Stimulated activated CD4-positive, alpha-beta T cell treated with anti-CD3 and anti-CD28 coated beads, Interleukin-2, amount 100 ng/mL, for 48 hours (primary cell): ENCODE measurements around the gene BTNL2.

ENCODE experiments used
- DNase-seq, 2 donors: peaks; one replicate each; pipeline ENCODE4 v3.0.0-alpha.2; 2020

Gene BTNL2

DNA sequence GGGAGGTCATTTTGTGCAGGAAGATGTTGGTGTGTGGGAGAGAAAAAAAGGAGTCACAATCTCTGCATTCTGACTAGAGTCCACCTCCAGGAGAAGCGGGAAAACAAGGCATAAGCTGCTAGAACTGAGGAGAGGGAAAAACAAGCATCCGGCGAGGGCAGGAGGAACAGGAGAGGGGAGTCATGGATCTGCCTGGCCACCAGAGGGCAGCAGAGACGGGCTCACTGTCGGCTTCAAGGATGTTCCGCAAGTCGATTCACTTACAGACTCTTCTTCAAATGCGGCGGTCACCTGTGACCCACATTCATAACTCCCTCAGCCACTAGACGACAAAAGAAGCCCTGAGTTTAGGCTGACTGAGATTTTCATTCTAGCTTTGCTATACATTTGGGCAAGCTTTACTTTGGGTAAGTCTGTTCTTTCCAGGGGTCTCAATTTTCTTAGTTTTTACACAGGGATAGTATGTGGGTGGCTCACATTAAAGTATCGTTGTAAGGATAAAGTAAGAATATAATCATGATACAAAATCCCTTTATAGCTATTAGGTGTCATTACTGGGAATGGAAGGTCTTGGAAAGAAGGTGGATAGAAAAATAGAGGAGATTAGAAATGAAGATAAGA is 6.6 kb upstream of the BTNL2 start:
- DNase-seq, result peak; percentile 84

- no peak for DNase-seq
These were observed 4.8 kb upstream of the BTNL2 start for GRCh38 chr6:32411566-32412327.

- DNase-seq, result no peak
These were observed 3.9 kb upstream of the BTNL2 start for GRCh38 chr6:32410906-32411305.

DNA sequence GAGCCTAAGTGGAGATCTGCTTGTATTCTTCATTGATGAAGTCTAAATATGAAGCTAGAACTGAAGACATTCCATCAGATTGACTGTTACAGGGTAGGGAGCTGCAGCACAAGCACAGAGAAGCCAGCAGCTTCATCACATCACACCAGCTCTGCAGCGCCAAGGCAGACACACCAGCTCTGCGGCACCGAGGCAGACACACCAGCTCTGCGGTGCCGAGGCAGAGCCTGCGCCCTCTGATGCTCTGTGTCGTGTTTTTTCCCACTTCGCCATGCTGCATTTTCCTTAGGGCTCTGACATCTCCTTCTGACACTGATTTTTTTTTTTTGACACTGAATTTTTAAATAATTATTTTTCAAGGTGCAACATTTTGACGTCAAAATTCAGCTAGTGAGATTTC is 784 bp downstream of the BTNL2 start:
- no peak for DNase-seq

DNA sequence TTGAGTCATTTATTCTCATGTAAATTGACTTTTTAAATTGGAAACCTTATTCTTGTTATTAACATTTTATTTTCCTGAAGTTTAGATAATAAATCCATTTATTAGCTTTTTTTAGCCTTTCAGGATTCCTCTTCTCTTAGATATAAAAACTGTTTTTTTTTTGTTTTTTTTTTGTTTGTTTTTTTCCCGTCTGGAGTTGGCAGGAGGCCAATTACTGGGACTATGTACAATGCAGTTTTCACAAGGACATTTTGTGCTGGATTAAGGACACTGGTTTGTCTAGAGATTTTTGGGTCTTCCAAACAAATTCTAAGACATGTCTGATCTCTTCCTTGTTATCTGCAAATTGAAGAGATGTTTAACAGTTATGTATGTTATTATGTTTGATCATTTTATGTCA is 1.3 kb downstream of the BTNL2 start:
- DNase-seq, result no peak

GRCh38 chr6:32402812-32403211 is 4.2 kb downstream of the BTNL2 start:
- no peak for DNase-seq

- DNase-seq, result no peak
These were observed 5.6 kb downstream of the BTNL2 start for GRCh38 chr6:32401284-32401963.

DNA sequence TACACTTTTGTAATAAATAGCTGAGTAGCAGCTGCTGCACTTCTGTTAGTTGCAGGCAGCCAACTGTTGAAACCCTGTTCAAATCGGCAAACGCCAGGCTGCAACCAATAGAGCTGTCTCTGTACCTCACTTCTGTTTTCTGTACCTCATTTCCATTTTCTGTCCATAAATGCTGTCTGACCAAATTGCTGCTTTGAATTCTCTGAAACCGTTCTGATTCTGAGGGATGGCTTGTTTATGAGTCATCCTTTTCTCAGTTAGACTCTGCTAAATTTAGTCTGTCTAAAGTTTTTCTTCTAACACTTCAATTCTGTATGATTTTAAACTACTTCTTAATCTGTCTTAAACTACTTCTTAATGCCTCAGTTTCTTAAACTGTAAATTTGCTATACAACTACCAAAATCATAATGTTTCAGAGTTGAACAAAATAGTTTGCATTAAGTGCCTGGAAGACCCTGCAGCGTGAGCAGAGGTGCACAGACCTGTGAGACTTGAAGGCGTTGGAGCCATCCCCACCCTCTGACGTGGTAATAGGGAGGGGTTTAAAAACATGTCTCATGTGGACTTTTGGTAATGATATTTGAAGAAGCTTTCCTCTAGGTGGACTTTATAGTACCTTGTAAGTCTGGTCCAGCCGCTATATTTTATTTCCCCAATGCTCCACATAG is 9.6 kb downstream of the BTNL2 start:
- DNase-seq, result no peak

DNA sequence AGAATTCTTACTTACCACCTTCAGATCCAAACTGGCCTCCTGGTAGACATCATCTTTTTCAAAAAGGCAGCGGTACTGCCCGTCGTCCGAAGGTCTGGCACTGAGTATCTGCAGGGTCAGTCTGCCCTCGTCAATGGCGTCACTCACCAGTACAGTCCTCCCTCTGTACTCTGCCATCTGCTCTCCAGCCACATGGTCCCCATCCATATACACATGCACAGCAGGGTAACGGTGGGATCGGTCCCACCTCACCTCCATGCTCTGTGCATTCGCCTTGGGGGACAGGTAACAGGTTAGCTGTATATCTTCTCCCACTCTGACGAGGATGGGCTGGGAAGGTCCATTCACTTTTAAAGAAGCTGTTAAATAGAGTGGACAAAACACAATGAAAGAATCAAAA is 11.0 kb downstream of the BTNL2 start:
- DNase-seq, result no peak

DNA sequence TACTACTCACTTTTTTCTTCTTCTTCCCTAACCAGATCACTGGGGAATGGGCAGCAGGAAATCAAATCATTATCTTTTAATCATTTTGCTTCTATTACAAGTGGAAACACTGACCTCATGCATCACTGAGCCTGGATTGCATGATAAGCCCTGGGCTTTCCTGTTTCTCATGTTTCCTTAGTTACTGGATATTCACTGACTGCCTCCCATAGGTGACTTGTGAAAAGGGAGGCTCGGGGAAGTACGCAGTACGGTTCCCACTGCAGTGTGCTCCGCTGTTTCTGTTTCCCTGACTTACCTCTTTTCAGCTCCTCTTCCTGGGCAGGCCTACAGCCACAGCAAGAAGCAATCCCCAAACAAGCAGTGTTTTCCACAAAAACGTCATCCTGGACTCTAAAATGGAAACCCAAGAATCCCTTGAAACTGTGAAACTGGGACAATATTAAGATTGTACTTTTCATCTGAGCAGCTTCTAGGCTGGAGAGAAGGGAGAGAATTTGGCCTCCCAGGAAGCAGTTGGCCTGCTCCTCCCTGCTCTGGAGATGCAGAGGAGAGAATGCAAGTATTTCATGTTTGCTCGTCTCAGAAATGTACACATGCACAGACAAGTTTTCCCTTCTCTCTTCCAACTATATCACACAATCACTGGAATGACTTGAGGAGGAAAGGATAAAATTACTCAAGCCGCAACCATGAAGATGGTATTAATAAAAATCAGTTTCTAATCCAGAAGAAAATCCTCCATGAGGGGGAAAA is 13.1 kb downstream of the BTNL2 start:
- no peak for DNase-seq

DNA sequence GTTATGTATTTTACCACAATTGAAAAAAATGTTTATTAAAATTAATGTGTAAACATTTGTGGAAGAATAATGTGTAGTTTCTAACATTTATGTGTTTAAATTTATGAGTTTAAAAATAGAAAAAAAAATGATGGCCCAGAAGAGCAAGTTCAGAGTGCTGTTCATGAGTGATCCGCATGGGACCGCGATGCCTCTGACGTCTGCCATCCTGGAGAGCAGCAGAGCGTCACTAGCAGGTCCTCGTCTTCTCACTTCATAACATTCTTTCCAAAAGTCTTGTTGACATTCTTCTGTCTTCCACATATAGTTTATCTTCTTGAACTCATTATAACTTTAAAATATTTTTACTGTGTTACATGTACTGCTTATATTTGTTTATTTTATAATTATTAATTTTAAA is 15.5 kb downstream of the BTNL2 start:
- DNase-seq, result no peak

DNA sequence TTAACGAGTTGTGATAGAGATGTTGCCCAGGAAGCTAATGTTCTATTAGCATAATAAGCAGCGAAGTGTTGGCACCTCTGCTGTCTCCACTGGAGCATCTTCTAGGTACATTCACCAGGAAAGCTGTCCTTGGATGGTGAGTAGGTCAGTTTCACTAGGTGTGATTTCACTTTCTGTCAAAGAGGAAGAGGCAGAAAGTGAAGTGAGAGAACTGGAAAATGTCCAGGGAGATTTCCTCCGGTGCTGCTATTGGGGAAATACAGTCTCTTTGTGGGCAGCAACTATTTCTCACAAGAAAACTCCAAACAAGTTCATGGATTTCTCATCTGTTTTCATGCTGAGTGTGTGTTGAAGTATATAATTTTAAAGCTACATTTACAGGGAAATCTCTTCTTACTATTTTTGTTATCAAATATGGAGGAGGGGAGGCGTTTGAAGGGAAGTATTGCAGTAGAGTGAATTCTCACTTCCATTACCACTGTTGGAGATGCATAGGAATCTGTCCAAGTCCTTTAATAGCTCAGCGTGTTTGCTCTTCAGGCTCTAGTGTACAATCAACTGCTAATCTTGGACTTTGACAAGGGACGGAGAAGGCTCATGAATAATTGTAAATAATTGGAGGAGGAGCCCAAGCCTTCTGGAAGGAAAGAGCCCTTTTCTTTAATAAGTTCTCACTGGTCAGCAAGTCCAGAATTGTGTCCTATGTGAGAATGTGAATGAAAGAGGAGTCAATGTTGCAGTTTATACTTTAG is 19.2 kb downstream of the BTNL2 start:
- DNase-seq, result no peak

- no peak for DNase-seq
These were observed 20.9 kb downstream of the BTNL2 start for GRCh38 chr6:32386040-32386439.

- DNase-seq, result no peak
These were observed 24.1 kb downstream of the BTNL2 start for GRCh38 chr6:32382757-32383420.

DNA sequence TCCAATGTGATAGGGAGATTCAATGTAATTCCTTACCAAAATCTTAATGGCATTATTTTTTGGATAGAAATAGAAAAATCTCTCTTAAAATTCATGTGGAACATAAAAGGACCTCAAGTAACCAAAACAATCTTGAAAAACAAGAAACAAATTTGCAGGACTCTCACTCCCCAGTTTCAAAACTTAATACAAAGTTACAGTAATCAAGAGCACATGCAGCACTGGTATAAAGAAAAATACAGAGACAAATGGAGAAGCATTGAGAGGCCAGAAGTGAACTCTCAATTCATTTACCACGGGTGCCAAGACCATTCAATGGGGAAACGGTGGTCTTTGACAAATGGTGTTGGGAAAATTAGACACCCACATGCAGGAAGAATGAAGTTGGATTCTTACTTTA is 27.4 kb downstream of the BTNL2 start:
- no peak for DNase-seq

DNA sequence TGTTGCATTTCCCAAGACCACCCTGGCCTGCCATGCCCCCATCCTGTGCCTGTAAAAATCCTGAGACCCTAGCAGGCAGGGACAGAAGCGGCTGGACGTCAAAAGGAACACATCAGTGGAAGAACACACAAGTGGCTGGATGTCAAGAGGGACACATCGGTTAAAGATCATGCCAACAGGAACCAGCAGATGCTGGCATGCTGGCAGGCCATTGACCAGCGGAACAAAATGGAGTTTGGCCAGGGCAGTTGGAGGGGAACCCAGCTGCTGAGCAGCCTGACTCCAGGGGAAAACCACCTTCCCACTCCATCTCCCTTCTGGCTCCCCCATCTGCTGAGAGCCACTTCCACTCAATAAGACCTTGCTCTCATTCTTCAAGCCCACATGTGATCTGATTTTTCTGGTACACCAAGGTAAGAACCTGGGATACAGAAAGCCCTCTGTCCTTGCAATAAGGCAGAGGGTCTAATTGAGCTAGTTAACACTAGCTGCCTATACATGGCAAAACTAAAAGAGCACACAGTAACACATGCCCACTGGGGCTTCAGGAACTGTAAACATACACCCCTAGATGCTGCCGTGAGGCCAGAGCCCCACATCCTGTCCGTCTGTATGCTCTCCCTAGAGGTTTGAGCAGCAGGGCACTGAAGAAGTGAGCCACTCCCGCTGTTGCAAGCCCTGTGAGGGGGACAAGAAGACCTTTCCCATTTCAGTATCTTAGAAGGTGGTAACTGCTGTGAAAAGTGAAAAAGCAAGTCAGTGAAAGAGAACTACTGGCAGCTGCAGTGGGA is 31.0 kb downstream of the BTNL2 start:
- no peak for DNase-seq

DNA sequence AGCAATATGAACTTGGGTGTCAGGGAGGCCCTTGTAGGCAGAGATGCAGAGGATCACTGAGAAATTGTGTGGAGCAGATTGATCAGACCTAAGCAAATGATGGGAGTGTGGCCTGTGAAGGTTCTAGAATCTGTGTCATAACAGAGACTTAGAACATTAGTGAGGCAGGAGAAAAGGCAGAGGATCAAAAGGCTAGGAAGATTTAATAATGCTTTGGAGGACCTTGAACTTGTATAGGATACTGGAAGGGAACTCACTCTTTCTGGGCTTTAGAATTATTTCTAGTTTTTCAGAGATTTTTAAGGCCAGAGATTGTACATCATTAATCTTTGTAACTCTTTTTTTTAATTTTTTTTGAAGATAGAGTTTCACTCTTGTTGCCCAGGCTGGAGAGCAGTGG is 35.2 kb downstream of the BTNL2 start, which contains the start of gene TSBP1:
TSBP1 (minus strand) TSS at position 101 of the 400 bp plus-strand sequence. CDS start 197 bp downstream, outside the sequence.
- no peak for DNase-seq

DNA sequence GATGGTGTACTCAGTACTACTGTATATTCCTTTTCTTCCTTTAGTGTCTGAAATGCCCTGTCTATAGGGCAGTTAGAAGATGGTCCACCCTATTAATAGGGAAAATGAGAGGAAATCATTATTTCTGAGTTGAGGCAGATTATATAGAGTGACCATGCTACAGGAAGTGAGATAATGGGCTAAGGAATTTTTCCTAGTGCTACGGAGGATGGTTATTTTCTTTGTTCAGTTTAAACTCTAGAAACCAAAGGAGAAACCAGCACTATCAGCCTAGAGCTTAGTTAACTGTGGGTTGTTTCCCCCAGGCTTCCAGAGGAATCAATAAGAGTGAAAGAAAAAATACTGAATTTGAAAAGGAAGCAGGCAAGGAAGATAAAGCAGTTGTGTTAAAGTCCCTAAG is 35.8 kb downstream of the BTNL2 start:
- no peak for DNase-seq

DNA sequence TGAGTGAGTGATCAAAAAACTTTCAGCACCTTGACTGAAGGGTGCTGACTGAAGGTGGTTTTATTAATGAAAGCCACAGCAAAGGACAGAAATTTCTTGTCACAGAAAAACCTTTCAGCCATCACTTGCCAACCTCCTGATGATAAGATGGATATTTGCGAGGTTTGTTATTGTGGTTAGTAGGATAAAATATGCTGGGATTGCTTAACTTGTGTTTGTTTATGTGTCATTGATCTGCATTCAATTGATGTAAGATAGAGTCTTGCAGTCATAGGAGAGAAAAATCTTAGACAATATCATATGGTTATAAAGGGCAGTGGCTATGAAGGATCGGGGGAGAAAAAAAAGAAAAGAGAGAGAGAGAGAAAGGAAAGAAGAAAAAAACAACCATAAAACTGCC is 36.5 kb downstream of the BTNL2 start:
- DNase-seq, result no peak

- DNase-seq, result no peak
These were observed 37.3 kb downstream of the BTNL2 start for GRCh38 chr6:32369660-32370059.

- no peak for DNase-seq
These were observed 39.3 kb downstream of the BTNL2 start for GRCh38 chr6:32367644-32368043.
